HG03103 (cell line): ENCODE measurements around the gene IP6K3.

ENCODE experiments used
- ATAC-seq: cut with Tn5 transposase; IDR thresholded peaks from one replicate; pipeline ENCODE4 v1.9.1; 2021; ENCODE audit warnings: low read depth; ENCODE audit not compliant: unreplicated experiment

The IP6K3 gene

GRCh38 chr6:33679761-33680160 is 66.9 kb downstream of the IP6K3 start:
- ATAC-seq: no peak

- ATAC-seq: no peak
Observed at GRCh38 chr6:33678932-33679490, 67.7 kb downstream of the IP6K3 start.

GRCh38 chr6:33678233-33678931 is 68.3 kb downstream of the IP6K3 start:
- no peak for ATAC-seq

- ATAC-seq: no peak
Observed at GRCh38 chr6:33677689-33678088, 69.0 kb downstream of the IP6K3 start.

GRCh38 chr6:33677143-33677660 is 69.5 kb downstream of the IP6K3 start:
- no peak for ATAC-seq

- ATAC-seq: no peak
Observed at GRCh38 chr6:33676416-33677142, 70.1 kb downstream of the IP6K3 start.

- ATAC-seq: no peak
Observed at GRCh38 chr6:33675968-33676367, 70.7 kb downstream of the IP6K3 start.

- ATAC-seq: no peak
Observed at GRCh38 chr6:33673851-33674250, 72.9 kb downstream of the IP6K3 start.

- no peak for ATAC-seq
Observed at GRCh38 chr6:33672808-33673207, 73.9 kb downstream of the IP6K3 start.

GRCh38 chr6:33671744-33672072 is 75.0 kb downstream of the IP6K3 start:
- no peak for ATAC-seq
